Prostate gland (tissue), 2 donors: ENCODE results near the gene CCDC136.

ENCODE experiments used
- CTCF ChIP-seq, 4 experiments: fragments of 200-600 bp in 2 of 4; fragments of 450-650 bp in 2 of 4; sonication (generic) in 2 of 4; IDR thresholded peaks; 1 replicate in 3 of 4; 2 replicates in 1 of 4; pipeline ENCODE4 v1.5.1; 2016 to 2019; ENCODE audit warnings: antibody characterized with exemption in 4 of 4, mild to moderate bottlenecking in 2 of 4, moderate library complexity in 2 of 4
- POLR2A ChIP-seq: fragments of 450-650 bp; IDR thresholded peaks from one replicate; pipeline ENCODE4 v1.6.1; 2016; ENCODE audit warnings: antibody characterized with exemption, mild to moderate bottlenecking

- TF ChIP-seq POLR2A: no peak
- no peak for TF ChIP-seq CTCF (IDR thresholded peaks at IDR 0.05)
Measured at GRCh38 chr7:128778946-128779345, 12.8 kb upstream of the CCDC136 start.
